HepG2 (cell line): Measurements from ENCODE around the gene NHERF2. TPM values are rescaled to one million over a fixed set of nuclear protein-coding genes. Genes with fewer than 3 reads are reported as not detected.

ENCODE experiments used
- GATAD1 ChIP-seq: IDR thresholded peaks from 2 replicates; pipeline ENCODE4 v1.6.1; 2016; ENCODE audit warnings: missing genetic modification reagents, missing compliant biosample characterization
- KDM5A ChIP-seq: fragments of 200-600 bp; sonication (generic); IDR thresholded peaks from 2 replicates; pipeline ENCODE4 v1.7.0; 2018; ENCODE audit warnings: antibody characterized with exemption, mild to moderate bottlenecking, low read length, borderline replicate concordance
- NCOA2 ChIP-seq: sonication (generic); formaldehyde crosslinking; IDR thresholded peaks from 2 replicates; pipeline ENCODE4 v1.8.0; 2022; ENCODE audit warnings: inconsistent platforms
- RFXANK ChIP-seq: IDR thresholded peaks from 2 replicates; pipeline ENCODE4 v1.6.1; 2016
- SMAD3 ChIP-seq: sonication (generic); formaldehyde crosslinking; IDR thresholded peaks from 2 replicates; pipeline ENCODE4 v1.4.0; 2020; ENCODE audit warnings: missing genetic modification reagents
- SMYD3 ChIP-seq: sonication (generic); formaldehyde crosslinking; IDR thresholded peaks from 2 replicates; pipeline ENCODE4 v1.8.1; 2023; ENCODE audit warnings: mild to moderate bottlenecking, missing genetic modification reagents
- SRY ChIP-seq: sonication (generic); formaldehyde crosslinking; IDR thresholded peaks from 2 replicates; pipeline ENCODE4 v1.8.0; 2022; ENCODE audit warnings: mild to moderate bottlenecking, missing genetic modification reagents
- ZMYM3 ChIP-seq: sonication (generic); formaldehyde crosslinking; IDR thresholded peaks from 2 replicates; pipeline ENCODE4 v1.5.1; 2020; ENCODE audit warnings: mild to moderate bottlenecking, missing genetic modification reagents
- ZNF136 ChIP-seq: sonication (generic); formaldehyde crosslinking; IDR thresholded peaks from 2 replicates; pipeline ENCODE4 v1.8.1; 2022; ENCODE audit warnings: low read depth, mild to moderate bottlenecking, moderate library complexity, missing genetic modification reagents
- ZNF234 ChIP-seq: sonication (generic); formaldehyde crosslinking; conservative IDR thresholded peaks from 2 replicates; pipeline ENCODE4 v1.5.1; 2020; ENCODE audit warnings: mild to moderate bottlenecking, missing genetic modification reagents
- ZNF292 ChIP-seq: sonication (generic); formaldehyde crosslinking; IDR thresholded peaks from 2 replicates; pipeline ENCODE4 v1.8.1; 2022; ENCODE audit warnings: mild to moderate bottlenecking, low read depth, missing genetic modification reagents, borderline replicate concordance
- polyA plus RNA-seq, 8 experiments: library from polyadenylated mRNA; depleted of rRNA in 3 of 8; stranded (reverse) in 7 of 8; unstranded in 1 of 8; fragments of >200 nt; fragmentation: Illumina TruSeq in 4 of 8; extraction: Trizol in 4 of 8; gene quantifications; 2 replicates each; pipeline versions ENCODE4 v1.2.1 to v1.2.3, GENCODE V29; 2011 to 2016; ENCODE audit warnings: low read depth in 4 of 8, missing spikeins in 1 of 8, mixed read lengths in 1 of 8; ENCODE audit not compliant: insufficient read depth in 1 of 8
- total RNA-seq, 5 experiments: library from RNA; depleted of rRNA; stranded (reverse); fragments of >200 nt; fragmentation: Illumina TruSeq; extraction: Trizol; gene quantifications; 2 replicates each; pipeline ENCODE4 v1.2.3, GENCODE V29; 2016; ENCODE audit warnings: low read depth in 1 of 5
- TF ChIP-seq, protein P1 (sequence below): sonication (generic); formaldehyde crosslinking; IDR thresholded peaks from 2 replicates; pipeline ENCODE4 v1.5.0; 2020; ENCODE audit warnings: mild to moderate bottlenecking, missing genetic modification reagents, borderline replicate concordance
- TF ChIP-seq, protein P2 (sequence below): sonication (generic); formaldehyde crosslinking; IDR thresholded peaks from 2 replicates; pipeline ENCODE4 v1.5.1; 2020; ENCODE audit warnings: missing genetic modification reagents, mild to moderate bottlenecking, borderline replicate concordance
- TF ChIP-seq, protein P3 (sequence below), 2 experiments: sonication (generic) in 1 of 2; formaldehyde crosslinking in 1 of 2; IDR thresholded peaks; 2 replicates each; pipeline versions ENCODE4 v1.4.0 to v1.6.1; 2018 to 2020; ENCODE audit warnings: missing genetic modification reagents in 2 of 2, borderline replicate concordance in 1 of 2, low read depth in 1 of 2, mild to moderate bottlenecking in 1 of 2, missing biosample characterization in 1 of 2
- TF ChIP-seq, protein P4 (sequence below): sonication (generic); formaldehyde crosslinking; IDR thresholded peaks from 2 replicates; pipeline ENCODE4 v1.4.0; 2020; ENCODE audit warnings: missing genetic modification reagents

NHERF2 gene
- total and polyA plus RNA-seq, 2 of the 13 experiments (the other 11 are each of a cell fraction or from before 2014, with no cell fraction given) = 23.7 to 39.3 TPM

DNA sequence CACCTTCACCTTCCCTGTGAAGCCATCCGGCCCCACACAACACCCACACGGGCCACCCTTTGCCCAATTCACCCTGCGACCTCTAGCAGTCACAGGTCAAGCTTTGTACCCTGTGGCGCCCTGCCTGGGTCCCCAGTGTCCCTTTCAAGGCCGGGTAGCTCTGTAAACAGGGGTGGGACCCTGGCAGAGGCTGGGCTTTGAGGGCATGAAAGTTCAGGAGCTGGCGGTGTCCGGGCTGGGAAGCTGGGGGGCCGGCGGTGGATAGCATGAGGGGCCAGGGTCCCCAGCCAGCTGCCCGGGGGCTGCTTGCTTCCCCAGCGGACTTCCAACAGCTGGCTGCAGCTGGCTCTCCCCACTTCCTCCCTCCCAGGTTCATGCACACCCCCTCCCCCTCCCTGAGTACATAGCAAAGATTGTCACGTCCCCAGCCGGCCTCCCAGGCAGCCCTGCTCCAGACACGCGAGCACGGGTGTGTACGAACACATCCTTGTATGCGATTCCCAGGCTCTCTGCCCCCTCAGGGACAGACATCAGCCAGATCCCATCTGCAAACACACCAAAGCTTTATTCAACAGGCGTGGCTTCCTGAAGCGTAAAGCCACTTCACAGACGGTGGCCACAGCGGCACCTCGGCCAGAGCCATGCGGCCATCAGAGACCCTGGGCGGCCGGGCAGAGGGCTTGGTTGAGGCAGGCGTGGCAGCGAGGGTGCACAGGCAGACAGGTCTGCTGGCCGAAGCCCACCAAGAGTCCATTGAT, 12.8 kb downstream of the NHERF2 start (continued):
- TF ChIP-seq NCOA2 (CRISPR knock-in tag) (peak; percentile 58), RFXANK (no peak), SRY (CRISPR knock-in tag) (no peak), ZMYM3 (CRISPR knock-in tag) (0 out of 2 replicates have a peak, but pooled peaks have one; percentile 16), ZNF136 (no peak), KDM5A (no peak), GATAD1 (no peak), ZNF234 (CRISPR knock-in tag) (no peak; the same call in 1 of the 2 replicates), SMYD3 (no peak), ZNF292 (CRISPR knock-in tag) (no peak; the same call in none of the 2 replicates), SMAD3 (0 out of 2 replicates have a peak, but pooled peaks have one; percentile 61)
- TF ChIP-seq, protein P1, sequence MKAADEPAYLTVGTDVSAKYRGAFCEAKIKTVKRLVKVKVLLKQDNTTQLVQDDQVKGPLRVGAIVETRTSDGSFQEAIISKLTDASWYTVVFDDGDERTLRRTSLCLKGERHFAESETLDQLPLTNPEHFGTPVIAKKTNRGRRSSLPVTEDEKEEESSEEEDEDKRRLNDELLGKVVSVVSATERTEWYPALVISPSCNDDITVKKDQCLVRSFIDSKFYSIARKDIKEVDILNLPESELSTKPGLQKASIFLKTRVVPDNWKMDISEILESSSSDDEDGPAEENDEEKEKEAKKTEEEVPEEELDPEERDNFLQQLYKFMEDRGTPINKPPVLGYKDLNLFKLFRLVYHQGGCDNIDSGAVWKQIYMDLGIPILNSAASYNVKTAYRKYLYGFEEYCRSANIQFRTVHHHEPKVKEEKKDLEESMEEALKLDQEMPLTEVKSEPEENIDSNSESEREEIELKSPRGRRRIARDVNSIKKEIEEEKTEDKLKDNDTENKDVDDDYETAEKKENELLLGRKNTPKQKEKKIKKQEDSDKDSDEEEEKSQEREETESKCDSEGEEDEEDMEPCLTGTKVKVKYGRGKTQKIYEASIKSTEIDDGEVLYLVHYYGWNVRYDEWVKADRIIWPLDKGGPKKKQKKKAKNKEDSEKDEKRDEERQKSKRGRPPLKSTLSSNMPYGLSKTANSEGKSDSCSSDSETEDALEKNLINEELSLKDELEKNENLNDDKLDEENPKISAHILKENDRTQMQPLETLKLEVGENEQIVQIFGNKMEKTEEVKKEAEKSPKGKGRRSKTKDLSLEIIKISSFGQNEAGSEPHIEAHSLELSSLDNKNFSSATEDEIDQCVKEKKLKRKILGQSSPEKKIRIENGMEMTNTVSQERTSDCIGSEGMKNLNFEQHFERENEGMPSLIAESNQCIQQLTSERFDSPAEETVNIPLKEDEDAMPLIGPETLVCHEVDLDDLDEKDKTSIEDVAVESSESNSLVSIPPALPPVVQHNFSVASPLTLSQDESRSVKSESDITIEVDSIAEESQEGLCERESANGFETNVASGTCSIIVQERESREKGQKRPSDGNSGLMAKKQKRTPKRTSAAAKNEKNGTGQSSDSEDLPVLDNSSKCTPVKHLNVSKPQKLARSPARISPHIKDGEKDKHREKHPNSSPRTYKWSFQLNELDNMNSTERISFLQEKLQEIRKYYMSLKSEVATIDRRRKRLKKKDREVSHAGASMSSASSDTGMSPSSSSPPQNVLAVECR (CRISPR knock-in tag) = peak; percentile 82
- TF ChIP-seq, protein P2, sequence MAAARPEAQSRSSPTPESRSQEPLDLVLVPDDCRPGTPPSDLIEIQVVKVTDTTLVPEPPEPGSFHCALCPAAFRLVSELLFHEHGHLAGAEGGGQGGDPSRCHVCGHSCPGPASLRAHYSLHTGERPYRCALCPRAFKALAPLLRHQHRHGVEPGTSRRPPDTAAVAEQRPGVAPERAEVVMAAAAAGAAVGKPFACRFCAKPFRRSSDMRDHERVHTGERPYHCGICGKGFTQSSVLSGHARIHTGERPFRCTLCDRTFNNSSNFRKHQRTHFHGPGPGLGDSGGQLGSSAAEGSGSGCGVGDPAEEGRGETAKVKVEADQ (CRISPR knock-in tag) = no peak
- TF ChIP-seq, protein P3, sequence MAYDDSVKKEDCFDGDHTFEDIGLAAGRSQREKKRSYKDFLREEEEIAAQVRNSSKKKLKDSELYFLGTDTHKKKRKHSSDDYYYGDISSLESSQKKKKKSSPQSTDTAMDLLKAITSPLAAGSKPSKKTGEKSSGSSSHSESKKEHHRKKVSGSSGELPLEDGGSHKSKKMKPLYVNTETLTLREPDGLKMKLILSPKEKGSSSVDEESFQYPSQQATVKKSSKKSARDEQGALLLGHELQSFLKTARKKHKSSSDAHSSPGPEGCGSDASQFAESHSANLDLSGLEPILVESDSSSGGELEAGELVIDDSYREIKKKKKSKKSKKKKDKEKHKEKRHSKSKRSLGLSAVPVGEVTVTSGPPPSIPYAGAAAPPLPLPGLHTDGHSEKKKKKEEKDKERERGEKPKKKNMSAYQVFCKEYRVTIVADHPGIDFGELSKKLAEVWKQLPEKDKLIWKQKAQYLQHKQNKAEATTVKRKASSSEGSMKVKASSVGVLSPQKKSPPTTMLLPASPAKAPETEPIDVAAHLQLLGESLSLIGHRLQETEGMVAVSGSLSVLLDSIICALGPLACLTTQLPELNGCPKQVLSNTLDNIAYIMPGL (CRISPR knock-in tag; IDR thresholded peaks at IDR 0.05; ENCODE audit: borderline replicate concordance in 1 of 2, low read depth in 1 of 2) = peak; percentile 70 to 73
- TF ChIP-seq, protein P4, sequence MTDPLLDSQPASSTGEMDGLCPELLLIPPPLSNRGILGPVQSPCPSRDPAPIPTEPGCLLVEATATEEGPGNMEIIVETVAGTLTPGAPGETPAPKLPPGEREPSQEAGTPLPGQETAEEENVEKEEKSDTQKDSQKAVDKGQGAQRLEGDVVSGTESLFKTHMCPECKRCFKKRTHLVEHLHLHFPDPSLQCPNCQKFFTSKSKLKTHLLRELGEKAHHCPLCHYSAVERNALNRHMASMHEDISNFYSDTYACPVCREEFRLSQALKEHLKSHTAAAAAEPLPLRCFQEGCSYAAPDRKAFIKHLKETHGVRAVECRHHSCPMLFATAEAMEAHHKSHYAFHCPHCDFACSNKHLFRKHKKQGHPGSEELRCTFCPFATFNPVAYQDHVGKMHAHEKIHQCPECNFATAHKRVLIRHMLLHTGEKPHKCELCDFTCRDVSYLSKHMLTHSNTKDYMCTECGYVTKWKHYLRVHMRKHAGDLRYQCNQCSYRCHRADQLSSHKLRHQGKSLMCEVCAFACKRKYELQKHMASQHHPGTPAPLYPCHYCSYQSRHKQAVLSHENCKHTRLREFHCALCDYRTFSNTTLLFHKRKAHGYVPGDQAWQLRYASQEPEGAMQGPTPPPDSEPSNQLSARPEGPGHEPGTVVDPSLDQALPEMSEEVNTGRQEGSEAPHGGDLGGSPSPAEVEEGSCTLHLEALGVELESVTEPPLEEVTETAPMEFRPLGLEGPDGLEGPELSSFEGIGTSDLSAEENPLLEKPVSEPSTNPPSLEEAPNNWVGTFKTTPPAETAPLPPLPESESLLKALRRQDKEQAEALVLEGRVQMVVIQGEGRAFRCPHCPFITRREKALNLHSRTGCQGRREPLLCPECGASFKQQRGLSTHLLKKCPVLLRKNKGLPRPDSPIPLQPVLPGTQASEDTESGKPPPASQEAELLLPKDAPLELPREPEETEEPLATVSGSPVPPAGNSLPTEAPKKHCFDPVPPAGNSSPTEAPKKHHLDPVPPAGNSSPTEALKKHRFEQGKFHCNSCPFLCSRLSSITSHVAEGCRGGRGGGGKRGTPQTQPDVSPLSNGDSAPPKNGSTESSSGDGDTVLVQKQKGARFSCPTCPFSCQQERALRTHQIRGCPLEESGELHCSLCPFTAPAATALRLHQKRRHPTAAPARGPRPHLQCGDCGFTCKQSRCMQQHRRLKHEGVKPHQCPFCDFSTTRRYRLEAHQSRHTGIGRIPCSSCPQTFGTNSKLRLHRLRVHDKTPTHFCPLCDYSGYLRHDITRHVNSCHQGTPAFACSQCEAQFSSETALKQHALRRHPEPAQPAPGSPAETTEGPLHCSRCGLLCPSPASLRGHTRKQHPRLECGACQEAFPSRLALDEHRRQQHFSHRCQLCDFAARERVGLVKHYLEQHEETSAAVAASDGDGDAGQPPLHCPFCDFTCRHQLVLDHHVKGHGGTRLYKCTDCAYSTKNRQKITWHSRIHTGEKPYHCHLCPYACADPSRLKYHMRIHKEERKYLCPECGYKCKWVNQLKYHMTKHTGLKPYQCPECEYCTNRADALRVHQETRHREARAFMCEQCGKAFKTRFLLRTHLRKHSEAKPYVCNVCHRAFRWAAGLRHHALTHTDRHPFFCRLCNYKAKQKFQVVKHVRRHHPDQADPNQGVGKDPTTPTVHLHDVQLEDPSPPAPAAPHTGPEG (CRISPR knock-in tag) = no peak
